AG04450 (cell line): Measurements from ENCODE around the gene PPFIBP1. TPM values are rescaled to one million over a fixed set of nuclear protein-coding genes. Genes with fewer than 3 reads are reported as not detected.
"Not testable (repeated sequence)": the region's sequence is repeated elsewhere in the genome, so short reads cannot be mapped to it uniquely, and the experiment has no call there.

ENCODE experiments used
- CTCF ChIA-PET: fragments of 300-600, 350-600 bp; formaldehyde crosslinking; extraction: SDS; loops from one replicate; lab custom pipeline; 2022; ENCODE audit warnings: antibody characterized with exemption, inconsistent platforms; lab: Charles Lee
- POLR2A ChIA-PET: fragments of 350-600 bp; formaldehyde crosslinking; extraction: SDS; loops from one replicate; lab custom pipeline; 2021; ENCODE audit warnings: antibody characterized with exemption, inconsistent platforms; lab: Yijun Ruan, JAX
- DNase-seq: peaks from one replicate; pipeline ENCODE4 v3.0.0-alpha.2; 2011; ENCODE audit warnings: low read depth, low spot score
- H3K27ac ChIP-seq: one replicate; pipeline ENCODE4 v1.5.1; 2012; ENCODE audit warnings: low read depth, low read length, control low read depth
- H3K27me3 ChIP-seq: one replicate; pipeline ENCODE4 v1.6.0; 2012; ENCODE audit warnings: low read length; ENCODE audit not compliant: control insufficient read depth, insufficient read depth
- H3K4me3 ChIP-seq: 2 replicates; pipeline ENCODE4 v1.5.1; 2011; ENCODE audit warnings: mild to moderate bottlenecking, low read depth, low read length, control low read depth
- H3K9me3 ChIP-seq: 2 replicates; pipeline ENCODE4 v1.5.1; 2012; ENCODE audit warnings: low read length; ENCODE audit not compliant: control insufficient read depth, insufficient read depth
- CTCF ChIP-seq: IDR thresholded peaks from 2 replicates; pipeline ENCODE4 v1.5.1; 2011; ENCODE audit warnings: low read depth, low read length, control low read depth, inconsistent platforms
- polyA plus RNA-seq: library from polyadenylated mRNA; depleted of rRNA; stranded (reverse); fragments of >200 nt; gene quantifications from 2 replicates; pipeline ENCODE4 v1.2.3, GENCODE V29; 2011

The PPFIBP1 gene
- polyA plus RNA-seq, 1 experiment, result 58.3 TPM

- H3K27me3 ChIP-seq, result no peaks in the 10 kb centered on the region
- DNase-seq, result no peak
- no peak overlapping the region for H3K4me3 ChIP-seq
- no peak for TF ChIP-seq CTCF
- CTCF ChIA-PET, result interaction anchor here (0.6 to 2.2 kb wide), 2 partner anchors 11 to 272 kb away, joined by 6 to 7 read pairs; no protein-coding TSS in a partner anchor
- H3K9me3 ChIP-seq, result no peaks in the 10 kb centered on the region
- no peak overlapping the region for H3K27ac ChIP-seq
- POLR2A ChIA-PET, result no interaction called here
Measured at GRCh38 chr12:27624586-27624985, 100.6 kb downstream of the PPFIBP1 start.

- POLR2A ChIA-PET, result interaction anchor here (0.6 to 2.0 kb wide), 2 partner anchors 53 to 103 kb away, joined by 4 to 7 read pairs; partner anchors contain the start of gene PPFIBP1
- peak; percentile 21 for DNase-seq
- TF ChIP-seq CTCF, result no peak
- H3K4me3 ChIP-seq, result no peak overlapping the region
- no peaks in the 10 kb centered on the region for H3K9me3 ChIP-seq
- H3K27ac ChIP-seq, result peak overlapping the region; percentile 55
- CTCF ChIA-PET, result interaction anchor here (0.6 to 3.7 kb wide), 2 partner anchors 193 to 1718 kb away, joined by 3 to 12 read pairs; no protein-coding TSS in a partner anchor
- H3K27me3 ChIP-seq, result no peaks in the 10 kb centered on the region
Measured at GRCh38 chr12:27627123-27627852, 103.3 kb downstream of the PPFIBP1 start.

GRCh38 chr12:27627853-27628469 lies 104.0 kb downstream of the PPFIBP1 start:
- POLR2A ChIA-PET, result interaction anchor here (2.0 kb wide), 1 partner anchor 104 kb away, joined by 7 read pairs; the partner anchor contains the start of gene PPFIBP1
- DNase-seq, H3K4me3 ChIP-seq, H3K9me3 ChIP-seq, H3K27me3 ChIP-seq: not testable (repeated sequence)
- CTCF ChIA-PET, result interaction anchor here (0.6 to 3.7 kb wide), 2 partner anchors 193 to 1718 kb away, joined by 3 to 12 read pairs; no protein-coding TSS in a partner anchor
- H3K27ac ChIP-seq, result peak overlapping the region; percentile 55

- CTCF ChIA-PET, result interaction anchor here (1.1 to 3.7 kb wide), 2 partner anchors 22 to 196 kb away, joined by 3 to 12 read pairs; no protein-coding TSS in a partner anchor
- DNase-seq, H3K4me3 ChIP-seq, H3K27ac ChIP-seq, H3K9me3 ChIP-seq, POLR2A ChIA-PET, H3K27me3 ChIP-seq: not testable (repeated sequence)
Measured at GRCh38 chr12:27630219-27630618, 106.2 kb downstream of the PPFIBP1 start.

- ChIA-PET POLR2A (no interaction called here), CTCF (interaction anchor here (1.1 kb wide), 1 partner anchor 21 kb away, joined by 3 read pairs; no protein-coding TSS in a partner anchor)
- TF ChIP-seq CTCF, result no peak
- no peaks in the 10 kb centered on the region for H3K27me3 ChIP-seq
- no peaks in the 10 kb centered on the region for H3K9me3 ChIP-seq
- H3K4me3 ChIP-seq, result no peak overlapping the region
- H3K27ac ChIP-seq, result no peak overlapping the region
- DNase-seq, result no peak
Measured at GRCh38 chr12:27631365-27631764, 107.4 kb downstream of the PPFIBP1 start.
